WTC11 (cell line): Measurements from ENCODE around the gene CTBP1. TPM values are rescaled to one million over a fixed set of nuclear protein-coding genes. Genes with fewer than 3 reads are reported as not detected.

Source experiments
- ATAC-seq: fragments of 200-7000 bp; cut with Tn5 transposase; 2 replicates; pipeline ENCODE4 v1.10.0; 2021; ENCODE audit warnings: mild to moderate bottlenecking, moderate library complexity
- CTCF ChIA-PET: fragments of 300-600 bp; sonication (Branson Sonifier 250); formaldehyde crosslinking; loops from one replicate; lab custom pipeline; 2021; ENCODE audit warnings: antibody characterized with exemption; lab: Charles Lee
- POLR2A ChIA-PET: fragments of 350-600 bp; sonication (Branson Sonifier 250); formaldehyde crosslinking; loops from one replicate; lab custom pipeline; 2021; ENCODE audit warnings: antibody characterized with exemption; lab: Charles Lee
- DNase-seq: peaks from one replicate; pipeline ENCODE4 v3.0.0; 2021; ENCODE audit warnings: low spot score
- H3K27ac Mint-ChIP-seq: 2 replicates; pipeline ENCODE4 v1.8.0; 2021; ENCODE audit warnings: mixed read lengths
- H3K27me3 Mint-ChIP-seq: 2 replicates; pipeline ENCODE4 v1.8.0; 2021; ENCODE audit warnings: low read depth, mild to moderate bottlenecking, moderate library complexity, mixed read lengths
- H3K36me3 Mint-ChIP-seq: 2 replicates; pipeline ENCODE4 v1.8.0; 2021; ENCODE audit warnings: mixed read lengths
- H3K4me1 Mint-ChIP-seq: 2 replicates; pipeline ENCODE4 v1.8.0; 2022; ENCODE audit warnings: mixed read lengths
- H3K4me3 Mint-ChIP-seq: 2 replicates; pipeline ENCODE4 v1.8.0; 2021; ENCODE audit warnings: mild to moderate bottlenecking, moderate library complexity, mixed read lengths
- H3K9me3 Mint-ChIP-seq: 2 replicates; pipeline ENCODE4 v1.8.0; 2021; ENCODE audit warnings: mixed read lengths
- ATF3 ChIP-seq: sonication (generic); formaldehyde crosslinking; conservative IDR thresholded peaks from 2 replicates; pipeline ENCODE4 v1.8.1; 2022; ENCODE audit warnings: mild to moderate bottlenecking, missing genetic modification reagents
- ATF6 ChIP-seq: sonication (generic); formaldehyde crosslinking; IDR thresholded peaks from 2 replicates; pipeline ENCODE4 v1.8.1; 2023; ENCODE audit warnings: mild to moderate bottlenecking, missing genetic modification reagents
- CREM ChIP-seq: sonication (generic); formaldehyde crosslinking; IDR thresholded peaks from 2 replicates; pipeline ENCODE4 v1.8.1; 2022; ENCODE audit warnings: mild to moderate bottlenecking, missing genetic modification reagents, moderate library complexity
- ESRRA ChIP-seq: sonication (generic); formaldehyde crosslinking; IDR thresholded peaks from 2 replicates; pipeline ENCODE4 v1.8.1; 2022; ENCODE audit warnings: mild to moderate bottlenecking, missing genetic modification reagents, borderline replicate concordance
- FOXJ3 ChIP-seq: sonication (generic); formaldehyde crosslinking; IDR thresholded peaks from 2 replicates; pipeline ENCODE4 v1.9.0; 2021; ENCODE audit warnings: missing genetic modification reagents, mild to moderate bottlenecking, borderline replicate concordance
- IRF2 ChIP-seq: sonication (generic); formaldehyde crosslinking; IDR thresholded peaks from 2 replicates; pipeline ENCODE4 v1.8.0; 2022; ENCODE audit warnings: low read depth, missing genetic modification reagents, borderline replicate concordance
- MXD4 ChIP-seq: fragments of 250-450 bp; sonication (Bioruptor Pico); IDR thresholded peaks from 2 replicates; pipeline ENCODE4 v1.8.0; 2021; ENCODE audit warnings: mild to moderate bottlenecking, moderate library complexity, borderline replicate concordance
- NFATC4 ChIP-seq: fragments of 250-450 bp; sonication (Bioruptor Pico); IDR thresholded peaks from 2 replicates; pipeline ENCODE4 v1.9.0; 2021; ENCODE audit warnings: mild to moderate bottlenecking
- PREB ChIP-seq: sonication (generic); formaldehyde crosslinking; IDR thresholded peaks from 2 replicates; pipeline ENCODE4 v1.8.1; 2022; ENCODE audit warnings: mild to moderate bottlenecking, missing genetic modification reagents, moderate library complexity, borderline replicate concordance
- RELA ChIP-seq: sonication (generic); formaldehyde crosslinking; IDR thresholded peaks from 2 replicates; pipeline ENCODE4 v1.8.1; 2022; ENCODE audit warnings: missing genetic modification reagents, mild to moderate bottlenecking, borderline replicate concordance
- SMAD3 ChIP-seq: sonication (generic); formaldehyde crosslinking; IDR thresholded peaks from 2 replicates; pipeline ENCODE4 v1.8.0; 2022; ENCODE audit warnings: missing genetic modification reagents, mild to moderate bottlenecking, borderline replicate concordance
- SOX15 ChIP-seq: fragments of 250-450 bp; sonication (Bioruptor Pico); IDR thresholded peaks from 2 replicates; pipeline ENCODE4 v1.9.0; 2021; ENCODE audit warnings: mild to moderate bottlenecking
- TCF7 ChIP-seq: sonication (generic); formaldehyde crosslinking; IDR thresholded peaks from 2 replicates; pipeline ENCODE4 v1.8.0; 2022; ENCODE audit warnings: mild to moderate bottlenecking, low read depth, missing genetic modification reagents, moderate library complexity
- ZBTB21 ChIP-seq: sonication (generic); formaldehyde crosslinking; IDR thresholded peaks from 2 replicates; pipeline ENCODE4 v1.8.1; 2023; ENCODE audit warnings: mild to moderate bottlenecking, missing genetic modification reagents, borderline replicate concordance
- ZBTB43 ChIP-seq: sonication (generic); formaldehyde crosslinking; IDR thresholded peaks from 2 replicates; pipeline ENCODE4 v1.8.1; 2023; ENCODE audit warnings: mild to moderate bottlenecking, missing genetic modification reagents
- ZNF281 ChIP-seq: sonication (generic); formaldehyde crosslinking; IDR thresholded peaks from 2 replicates; pipeline ENCODE4 v1.8.0; 2023; ENCODE audit warnings: mild to moderate bottlenecking, missing genetic modification reagents
- total RNA-seq: library from RNA; stranded (reverse); gene quantifications from 3 replicates; pipeline ENCODE4 v1.2.3, GENCODE V29; 2021

Gene CTBP1
- total RNA-seq, 1 experiment from 2014 or later: 143 TPM

- no peaks in the 10 kb centered on the region for H3K4me1 Mint-ChIP-seq
- ATAC-seq (no peak), DNase-seq (no peak)
- ChIA-PET CTCF (no interaction called here), POLR2A (interaction anchor here (1.0 kb wide), 1 partner anchor 38 kb away, joined by 3 read pairs; no protein-coding TSS in a partner anchor)
- no peak for TF ChIP-seq TCF7 (CRISPR knock-in tag)
- TF ChIP-seq SMAD3 (CRISPR knock-in tag): no peak
- TF ChIP-seq ATF6 (CRISPR knock-in tag): no peak
- TF ChIP-seq ESRRA (CRISPR knock-in tag): no peak
- no peak for TF ChIP-seq ATF3 (CRISPR knock-in tag)
- TF ChIP-seq PREB (CRISPR knock-in tag): no peak
- no peak for TF ChIP-seq CREM (CRISPR knock-in tag)
- H3K36me3 Mint-ChIP-seq: peaks cover 2% of the 10 kb centered on the region; the same call in 1 of the 2 replicates
- H3K27me3 Mint-ChIP-seq: no peaks in the 10 kb centered on the region
- H3K27ac Mint-ChIP-seq: no peak overlapping the region
- no peak overlapping the region for H3K4me3 Mint-ChIP-seq
- no peaks in the 10 kb centered on the region for H3K9me3 Mint-ChIP-seq
Measured at GRCh38 chr4:1208970-1209704, 39.8 kb downstream of the CTBP1 start.

- Mint-ChIP-seq H3K4me1 (no peaks in the 10 kb centered on the region), H3K27ac (no peak overlapping the region), H3K9me3 (no peaks in the 10 kb centered on the region), H3K27me3 (no peaks in the 10 kb centered on the region), H3K4me3 (no peak overlapping the region), H3K36me3 (peaks cover 2% of the 10 kb centered on the region; the same call in 1 of the 2 replicates)
- ChIA-PET CTCF (no interaction called here), POLR2A (interaction anchor here (1.0 kb wide), 1 partner anchor 39 kb away, joined by 3 read pairs; no protein-coding TSS in a partner anchor)
- ATAC-seq: no peak
- TF ChIP-seq PREB (CRISPR knock-in tag) (no peak), NFATC4 (CRISPR knock-in tag) (no peak), TCF7 (CRISPR knock-in tag) (no peak), MXD4 (CRISPR knock-in tag) (no peak), ZNF281 (CRISPR knock-in tag) (no peak), ZBTB43 (CRISPR knock-in tag) (no peak), FOXJ3 (no peak), RELA (no peak), ZBTB21 (CRISPR knock-in tag) (no peak), IRF2 (CRISPR knock-in tag) (no peak), SOX15 (CRISPR knock-in tag) (no peak)
- no peak for DNase-seq
Measured at GRCh38 chr4:1208266-1208961, 40.5 kb downstream of the CTBP1 start.
